Astrocyte of the spinal cord (primary cell): Measurements from ENCODE around the gene DRAXIN.
A peak's percentile ranks its signal among the peaks of the same experiment; 100 is the strongest.

Experiments used
- DNase-seq: peaks from one replicate; pipeline ENCODE4 v3.0.0; 2011; ENCODE audit warnings: low read depth, low spot score
- H3K4me3 ChIP-seq: 2 replicates; pipeline ENCODE4 v1.5.1; 2011; ENCODE audit warnings: low read depth, mild to moderate bottlenecking, low read length, moderate library complexity
- in situ Hi-C: cut with HindIII; loops from 2 replicates; pipeline ENCODE4 v1.10.0; 2017; ENCODE audit warnings: low sequenced_read_pairs
- TF ChIP-seq, protein P1 (sequence below): IDR thresholded peaks from 2 replicates; pipeline ENCODE4 v1.5.1; 2012; ENCODE audit warnings: low read depth, mild to moderate bottlenecking, low read length, inconsistent platforms

Gene DRAXIN

DNA sequence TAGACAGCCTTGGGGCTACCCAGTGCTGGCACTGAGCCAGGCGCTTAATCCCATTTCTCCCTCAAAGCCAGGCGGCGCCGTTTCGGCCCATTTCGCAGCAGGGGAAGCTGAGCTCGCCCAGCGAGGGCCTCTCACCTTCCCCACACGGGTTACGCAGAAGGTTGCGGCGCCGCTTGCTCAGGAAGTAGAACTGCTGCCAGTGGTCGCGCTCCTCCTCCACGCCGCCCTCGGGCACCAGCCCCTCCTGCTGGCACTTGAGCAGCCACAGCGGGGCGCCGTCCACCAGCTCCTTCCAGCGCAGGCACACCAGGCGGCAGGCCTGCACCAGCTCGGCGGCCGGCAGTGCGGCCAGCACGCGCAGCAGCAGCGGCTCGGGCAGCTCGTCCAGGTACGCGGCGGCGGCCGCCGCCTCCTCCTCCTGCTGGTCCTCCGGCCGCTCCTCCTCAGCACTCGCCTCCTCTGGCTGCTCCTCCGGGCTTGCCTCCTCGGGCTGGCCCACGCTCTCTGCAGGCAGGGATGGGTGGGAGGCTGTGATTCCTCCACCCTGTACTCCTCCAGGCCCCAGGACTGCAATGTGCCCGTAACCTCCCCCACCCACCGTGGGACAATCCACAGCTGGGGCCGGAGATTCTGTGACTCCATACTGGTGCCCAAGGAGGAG is 41.0 kb upstream of the DRAXIN start:
- peak; percentile 60 for DNase-seq
- in situ Hi-C loops: no loop called here

DNA sequence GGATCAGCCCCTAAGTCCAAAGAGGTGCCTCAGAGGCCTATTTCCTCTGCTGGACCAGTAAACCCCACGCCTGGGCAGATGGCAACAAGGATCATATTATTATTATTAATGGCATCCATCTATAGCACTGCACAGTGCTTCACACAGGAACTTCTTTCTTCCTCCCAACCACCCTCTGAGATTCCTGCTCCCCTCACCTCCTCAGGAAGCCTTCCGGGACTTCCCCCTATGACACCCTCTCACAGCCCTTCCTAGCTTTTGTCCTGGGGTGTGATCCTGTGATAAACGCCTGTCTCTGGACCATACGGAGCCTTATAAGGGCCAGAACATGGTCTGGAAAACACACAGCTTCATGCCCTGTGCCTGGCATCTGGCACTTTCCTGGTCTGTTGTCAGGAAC is 40.5 kb upstream of the DRAXIN start:
- in situ Hi-C loops: no loop called here
- no peak overlapping the region for H3K4me3 ChIP-seq
- no peak for DNase-seq
- TF ChIP-seq, protein P1, sequence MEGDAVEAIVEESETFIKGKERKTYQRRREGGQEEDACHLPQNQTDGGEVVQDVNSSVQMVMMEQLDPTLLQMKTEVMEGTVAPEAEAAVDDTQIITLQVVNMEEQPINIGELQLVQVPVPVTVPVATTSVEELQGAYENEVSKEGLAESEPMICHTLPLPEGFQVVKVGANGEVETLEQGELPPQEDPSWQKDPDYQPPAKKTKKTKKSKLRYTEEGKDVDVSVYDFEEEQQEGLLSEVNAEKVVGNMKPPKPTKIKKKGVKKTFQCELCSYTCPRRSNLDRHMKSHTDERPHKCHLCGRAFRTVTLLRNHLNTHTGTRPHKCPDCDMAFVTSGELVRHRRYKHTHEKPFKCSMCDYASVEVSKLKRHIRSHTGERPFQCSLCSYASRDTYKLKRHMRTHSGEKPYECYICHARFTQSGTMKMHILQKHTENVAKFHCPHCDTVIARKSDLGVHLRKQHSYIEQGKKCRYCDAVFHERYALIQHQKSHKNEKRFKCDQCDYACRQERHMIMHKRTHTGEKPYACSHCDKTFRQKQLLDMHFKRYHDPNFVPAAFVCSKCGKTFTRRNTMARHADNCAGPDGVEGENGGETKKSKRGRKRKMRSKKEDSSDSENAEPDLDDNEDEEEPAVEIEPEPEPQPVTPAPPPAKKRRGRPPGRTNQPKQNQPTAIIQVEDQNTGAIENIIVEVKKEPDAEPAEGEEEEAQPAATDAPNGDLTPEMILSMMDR: no peak

More for the DNA sequence above, 41.0 kb upstream of the DRAXIN start:
- TF ChIP-seq, protein P1: peak; percentile 53
- no peak overlapping the region for H3K4me3 ChIP-seq

DNA sequence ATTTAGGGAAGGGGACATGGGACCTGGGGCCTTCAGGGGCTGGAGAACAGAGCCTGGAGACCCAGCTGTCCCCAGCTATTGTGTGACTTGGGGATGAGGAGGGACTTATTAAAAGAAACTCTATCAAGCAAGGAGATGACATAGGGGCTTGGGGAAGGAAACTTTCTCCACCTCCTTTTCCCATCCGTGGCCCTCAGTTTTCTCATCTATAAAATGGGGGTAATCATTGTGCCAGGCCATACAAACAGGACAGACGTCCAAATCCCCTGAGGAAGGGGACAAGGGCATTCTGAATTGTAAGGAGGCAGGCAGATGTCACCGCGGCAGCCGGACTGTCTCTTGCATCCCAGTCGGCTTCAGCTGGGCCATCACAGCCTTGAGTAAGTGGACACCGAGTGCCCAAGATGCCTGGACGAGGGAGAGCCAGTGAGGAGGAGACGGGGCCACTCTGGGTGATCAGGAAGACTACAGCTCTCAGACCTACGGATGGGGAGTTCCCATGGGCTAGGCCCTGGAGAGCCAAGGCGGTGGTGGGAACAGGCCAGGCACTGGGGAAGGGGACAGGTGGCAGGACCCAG is 39.2 kb upstream of the DRAXIN start:
- no peak overlapping the region for H3K4me3 ChIP-seq
- in situ Hi-C loops: no loop called here
- DNase-seq: no peak
- TF ChIP-seq, protein P1: no peak

DNA sequence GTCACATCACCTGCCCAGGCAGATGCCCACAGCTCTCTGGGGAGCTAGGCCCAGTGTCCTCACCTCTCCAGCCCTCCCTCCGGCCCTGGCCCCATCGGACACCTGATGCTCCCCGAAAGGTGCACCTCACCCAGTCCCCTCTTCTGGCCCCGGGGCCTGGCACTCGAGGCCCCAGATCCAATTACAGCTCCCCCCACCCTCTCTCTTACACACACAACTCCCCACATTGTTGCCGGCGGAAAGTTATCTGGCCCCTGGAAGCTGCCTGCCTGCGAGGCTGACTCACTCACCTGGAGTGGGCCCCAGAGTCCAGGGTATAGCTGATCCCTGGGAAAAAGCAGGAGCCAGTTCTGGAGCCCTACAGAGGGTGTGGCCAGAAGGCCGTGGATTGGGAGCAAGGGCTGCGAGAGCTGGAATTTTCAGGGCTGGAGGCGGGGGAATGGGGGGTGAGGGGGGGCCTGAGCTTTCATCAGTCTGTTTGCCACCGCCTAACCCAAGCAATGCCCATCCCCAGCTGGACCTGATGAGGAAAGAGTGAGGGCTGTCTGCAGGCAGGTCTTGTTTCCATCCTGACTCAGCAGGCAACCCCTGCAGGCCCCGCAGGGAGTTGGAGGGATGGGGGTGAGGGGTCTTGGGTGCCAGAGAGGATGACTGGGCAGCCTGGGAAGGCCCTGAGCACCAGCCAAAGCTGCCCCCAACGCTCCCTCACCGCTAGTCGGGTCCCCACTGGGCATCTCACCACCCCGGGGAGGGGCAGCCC is 38.2 kb upstream of the DRAXIN start:
- DNase-seq: no peak
- H3K4me3 ChIP-seq: no peak overlapping the region
- in situ Hi-C loops: no loop called here
- TF ChIP-seq, protein P1: no peak

DNA sequence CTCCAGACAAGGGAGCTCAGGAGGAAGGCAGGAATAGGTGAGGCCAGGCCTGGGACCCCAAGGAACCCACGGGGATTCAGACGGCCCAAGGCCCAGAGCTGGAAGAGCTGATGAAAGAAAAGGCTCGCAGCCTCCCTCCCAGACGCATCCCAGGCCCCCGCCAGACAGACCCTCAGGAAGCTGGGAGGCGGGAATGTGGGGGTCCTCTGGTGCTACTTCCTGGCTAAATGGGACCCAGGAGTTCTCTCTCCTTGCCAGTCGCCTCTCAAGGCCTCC is 37.7 kb upstream of the DRAXIN start:
- TF ChIP-seq, protein P1: no peak
- H3K4me3 ChIP-seq: peak overlapping the region; percentile 59
- in situ Hi-C loops: no loop called here
- no peak for DNase-seq

DNA sequence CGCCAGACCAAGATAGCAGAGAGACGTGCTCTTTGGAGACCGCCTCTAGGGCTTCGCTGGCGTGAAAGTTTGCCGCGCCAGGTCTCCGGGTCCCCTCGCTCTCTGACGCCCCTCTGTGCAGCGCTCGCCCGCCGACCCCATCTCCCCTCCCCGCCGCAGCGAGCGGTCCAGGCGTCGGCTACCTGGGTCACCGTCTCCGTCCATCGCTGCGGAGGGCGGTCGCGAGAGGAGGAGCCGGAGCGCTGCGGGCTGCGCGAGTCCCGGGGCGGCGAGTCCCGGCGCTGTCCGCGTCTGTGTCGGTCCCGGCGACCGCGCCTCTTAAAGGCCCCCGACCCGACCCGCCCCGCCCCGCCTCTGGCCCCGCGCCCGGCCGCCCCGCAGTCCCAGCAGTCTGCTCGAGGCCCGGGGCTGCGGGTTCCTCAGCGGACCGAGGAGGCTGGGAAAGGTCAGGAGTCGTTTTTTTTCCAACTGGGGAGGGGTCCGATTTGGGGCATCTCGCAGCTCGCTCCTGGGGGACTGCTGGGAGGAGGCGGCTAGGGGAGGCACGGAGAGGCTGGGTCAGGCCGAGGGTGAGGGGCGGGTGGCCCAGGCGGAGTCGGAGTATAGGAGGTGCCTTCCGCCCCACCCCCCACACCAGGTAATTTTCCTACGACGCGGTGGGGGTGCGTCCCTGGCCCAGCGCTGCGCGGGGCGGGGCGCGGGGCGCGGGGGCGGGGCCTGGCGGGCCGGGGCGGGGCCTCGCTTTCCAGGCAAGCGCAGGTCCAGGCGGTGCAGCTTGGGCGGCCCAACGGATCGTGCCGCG is 37.2 kb upstream of the DRAXIN start, which contains the start of the genes FBXO2 and FBXO44:
TSS of gene FBXO2 (minus strand) at position 293 of the 802 bp plus-strand sequence. CDS start at position 204, 89 bp downstream.
TSS of gene FBXO44 (plus strand) at position 741 of the 802 bp plus-strand sequence. CDS start 959 bp downstream, outside the sequence.
- in situ Hi-C loops: no loop called here
- peak within 1 kb of the TSS; percentile 59 for H3K4me3 ChIP-seq
- DNase-seq: no peak
- TF ChIP-seq, protein P1: no peak
